ENCODE measurements around the gene ALDH8A1.

GRCh38 chr6:134909701-134910592 is 40.0 kb downstream of the ALDH8A1 start:
- TF ChIP-seq CTCF (IDR thresholded peaks at IDR 0.05) (no peak), POLR2A (IDR thresholded peaks at IDR 0.05) (no peak)

All from lower leg skin (tissue), 3 donors.